ENCODE results near the gene CAMK1. TPM values are rescaled to one million over a fixed set of nuclear protein-coding genes. Genes with fewer than 3 reads are reported as not detected.

Gene CAMK1
- total and polyA plus RNA-seq, 2 donors (not counting 3 experiments of a cell fraction or from before 2014, with no cell fraction given), result 23.5 to 28.4 TPM

DNA sequence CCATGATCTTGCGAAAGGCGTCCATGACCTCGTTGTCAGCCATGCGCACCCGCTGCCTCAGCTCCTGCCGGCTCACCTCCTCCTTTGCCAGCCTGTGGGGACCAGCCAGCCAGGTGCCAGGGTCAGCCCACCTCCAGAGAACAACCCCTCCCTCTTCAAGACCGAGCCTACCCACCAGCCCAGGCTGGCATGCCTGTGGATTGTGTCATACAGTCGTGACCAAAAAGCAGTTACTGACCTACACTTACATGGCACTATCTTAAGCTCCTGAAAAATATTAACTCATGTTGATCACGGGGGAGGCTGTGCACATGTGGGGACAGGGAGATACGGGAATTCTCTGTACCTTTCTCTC is 10.7 kb upstream of the CAMK1 start:
- Histone ChIP-seq H3K4me3 (replicated peaks in 1 of 3; ENCODE audit: insufficient read depth in 1 of 3, low read depth in 1 of 3, low read length in 3 of 3) (no peak overlapping the region), H3K9me1 (replicated peaks; ENCODE audit: control insufficient read depth, extremely low read depth, insufficient read depth, low read length) (no peaks in the 10 kb centered on the region), H3K9me3 (replicated peaks; ENCODE audit: control insufficient read depth, insufficient read depth, low read length) (no peaks in the 10 kb centered on the region), H3K9ac (replicated peaks; ENCODE audit: extremely low read depth, insufficient read depth, low read length) (no peak overlapping the region), H2AFZ (ENCODE audit: low read depth, low read length) (no peak overlapping the region), H3K4me1 (ENCODE audit: control insufficient read depth, extremely low read depth, insufficient read depth, low read length) (no peaks in the 10 kb centered on the region), H3K4me2 (ENCODE audit: insufficient read depth, low read length) (no peak overlapping the region), H3K79me2 (ENCODE audit: control insufficient read depth, insufficient read depth, low read length) (no peaks in the 10 kb centered on the region), H3K27me3 (ENCODE audit: control insufficient read depth in 2 of 2, insufficient read depth in 2 of 2, low read length in 2 of 2) (no peaks in the 10 kb centered on the region), H3K27ac (ENCODE audit: insufficient read depth, low read depth, low read length) (no peak overlapping the region), H3K36me3 (ENCODE audit: control insufficient read depth in 2 of 2, extremely low read depth in 1 of 2, insufficient read depth in 2 of 2, low read length in 2 of 2) (peaks cover 0 to 5% of the 10 kb centered on the region in 2 experiments), H4K20me1 (replicated peaks; ENCODE audit: control insufficient read depth, extremely low read depth, insufficient read depth, low read length) (no peaks in the 10 kb centered on the region)
- no TSS peak for BruUV-seq (replicated peaks)
- DNase-seq (ENCODE audit: low read depth, low spot score) (no peak), FAIRE-seq (no peak)
- TF ChIP-seq GATA2 (IDR thresholded peaks at IDR 0.05; ENCODE audit: insufficient read depth, insufficient read length, low read depth, low read length), result no peak
- no peak for TF ChIP-seq POLR2A (IDR thresholded peaks at IDR 0.05; ENCODE audit: low read depth, low read length)
- TF ChIP-seq JUN (IDR thresholded peaks at IDR 0.05; ENCODE audit: borderline replicate concordance, insufficient read depth, insufficient read length, low read depth), result no peak
- TF ChIP-seq CTCF (IDR thresholded peaks at IDR 0.05; ENCODE audit: extremely low read depth in 1 of 2, insufficient read depth in 1 of 2, low read depth in 1 of 2, low read length in 2 of 2), result no peak
- no peak for TF ChIP-seq POLR2AphosphoS5 (IDR thresholded peaks at IDR 0.05; ENCODE audit: insufficient read depth, low read depth, low read length)
- TF ChIP-seq, protein P1, sequence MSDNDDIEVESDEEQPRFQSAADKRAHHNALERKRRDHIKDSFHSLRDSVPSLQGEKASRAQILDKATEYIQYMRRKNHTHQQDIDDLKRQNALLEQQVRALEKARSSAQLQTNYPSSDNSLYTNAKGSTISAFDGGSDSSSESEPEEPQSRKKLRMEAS (IDR thresholded peaks at IDR 0.05; ENCODE audit: insufficient read depth, insufficient read length), result no peak
- intact Hi-C loops (cut with micrococcal nuclease) (no loop called here), dilution Hi-C loops (cut with MboI; ENCODE audit: extremely low pct_ligation_motif_present, low sequenced_read_pairs) (no loop called here)
- ChIA-PET CTCF (interaction anchor here (0.6 to 1.1 kb wide), 2 partner anchors 11 to 28 kb away, joined by 3 read pairs; partner anchors contain the start of gene CAMK1), POLR2A (no interaction called here)
